Measurements from ENCODE around the gene NOP53.

DNA sequence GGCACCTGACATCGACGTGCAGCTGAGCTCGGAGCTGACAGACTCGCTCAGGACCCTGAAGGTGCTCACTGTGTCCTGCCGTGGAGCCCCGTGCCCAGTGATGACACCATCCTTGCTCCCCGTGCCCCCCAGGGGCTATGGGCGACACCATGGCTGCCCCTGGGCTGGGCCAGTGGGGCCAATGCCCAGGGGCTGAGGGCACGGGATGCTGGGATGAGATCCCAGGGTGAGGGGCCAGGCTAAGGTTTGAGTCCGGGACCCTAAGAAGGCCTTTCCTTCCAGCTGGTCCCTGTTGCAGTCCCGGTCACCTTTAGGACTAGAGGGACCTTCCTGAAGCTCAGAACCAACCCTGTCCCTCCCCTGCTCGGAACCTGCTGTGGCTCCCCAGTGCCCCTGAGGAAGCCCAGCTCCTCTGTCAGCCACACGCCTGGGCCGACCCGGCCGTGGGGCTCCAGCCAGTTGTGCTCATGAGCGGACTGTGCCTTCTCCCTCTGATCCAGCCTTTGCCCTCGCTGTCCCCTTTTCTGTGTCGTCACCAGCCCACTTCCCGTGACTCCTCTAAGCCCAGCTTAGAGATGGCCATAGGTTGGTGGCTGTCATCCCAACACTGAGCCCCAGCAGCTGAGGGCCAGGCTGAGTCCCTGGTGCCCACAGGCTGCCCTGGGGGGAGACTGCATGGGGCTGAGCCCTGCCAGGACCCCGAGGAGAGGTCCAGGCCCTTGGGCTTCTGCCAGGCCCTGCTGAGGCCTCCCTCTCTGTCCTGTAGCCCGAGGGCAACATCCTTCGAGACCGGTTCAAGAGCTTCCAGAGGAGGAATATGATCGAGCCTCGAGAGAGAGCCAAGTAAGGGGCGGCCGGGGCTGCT lies 10.6 kb downstream of the NOP53 start:
- no peak for TF ChIP-seq CTCF (IDR thresholded peaks at IDR 0.05; ENCODE audit: insufficient read depth, low read depth, low read length)
- TF ChIP-seq EZH2 (IDR thresholded peaks at IDR 0.05; ENCODE audit: insufficient read depth, low read length), result no peak

All from astrocyte (in vitro differentiated cells and primary cell).